Iris pigment epithelial cell (primary cell): Measurements from ENCODE around the gene SERINC4.
A peak's percentile ranks its signal among the peaks of the same experiment; 100 is the strongest.

ENCODE experiments used
- DNase-seq: peaks from one replicate; pipeline ENCODE4 v3.0.0-alpha.2; 2011; ENCODE audit warnings: low read depth

Gene SERINC4

GRCh38 chr15:43749690-43750345 is 50.2 kb downstream of the SERINC4 start:
- no peak for DNase-seq

- DNase-seq = peak; percentile 15
Observed at GRCh38 chr15:43748376-43748775, 51.6 kb downstream of the SERINC4 start.

DNA sequence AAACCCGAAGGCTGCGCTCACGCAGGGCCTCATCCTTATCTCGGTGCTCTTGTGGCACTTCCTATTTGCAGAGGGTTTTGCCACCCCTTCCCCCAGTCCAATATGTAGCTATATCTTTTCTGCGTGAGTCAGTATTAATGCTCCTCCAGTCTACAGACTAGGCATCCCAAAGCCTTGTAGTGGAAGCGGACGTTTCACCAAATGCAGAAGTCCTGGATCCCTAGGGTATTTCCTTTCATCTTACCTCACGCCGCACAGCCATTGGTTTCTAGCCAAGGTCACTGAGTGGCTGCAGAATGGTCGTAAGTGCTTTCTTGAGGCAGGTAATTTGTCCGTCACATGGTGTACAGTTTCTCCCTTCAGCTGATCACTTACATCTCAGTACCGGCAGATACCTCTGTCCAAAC is 53.1 kb downstream of the SERINC4 start:
- peak; percentile 50 for DNase-seq

GRCh38 chr15:43746245-43746902 is 53.6 kb downstream of the SERINC4 start, which contains the start of gene PDIA3:
TSS of gene PDIA3 (plus strand) at chr15:43746438. CDS start at chr15:43746540, 102 bp downstream.
- peak; percentile 87 for DNase-seq
